ENCODE measurements around the gene USP48.

The USP48 gene

GRCh38 chr1:21659099-21659923 lies 123.6 kb downstream of the USP48 start:
- no peak overlapping the region for H3K18ac ChIP-seq (ENCODE audit: low read depth in 1 of 2, low read length in 2 of 2)
- H3K27me3 ChIP-seq (ENCODE audit: control insufficient read depth in 1 of 2, insufficient read depth in 1 of 2, low read length in 2 of 2) = peaks cover 59% of the 10 kb centered on the region in 2 experiments
- no peak overlapping the region for H4K8ac ChIP-seq (ENCODE audit: low read length)
- 7% methylated on average over 43 of the region's 64 CpGs for WGBS
- H2BK5ac ChIP-seq (ENCODE audit: low read depth, low read length, poor library complexity, severe bottlenecking) = no peak overlapping the region
- no peaks in the 10 kb centered on the region for H3K9me3 ChIP-seq (ENCODE audit: control insufficient read depth, low read length)
- peaks cover 5% of the 10 kb centered on the region for H3K4me1 ChIP-seq (ENCODE audit: control insufficient read depth, insufficient read depth, low read depth, low read length)
- DNase-seq = peak; percentile 61
- H3K27ac ChIP-seq (ENCODE audit: low read length, poor library complexity, severe bottlenecking) = no peak overlapping the region
- no peak overlapping the region for H3K14ac ChIP-seq (ENCODE audit: low read length in 2 of 2)
- no peak overlapping the region for H2BK120ac ChIP-seq (ENCODE audit: low read depth, low read length)
- no peak overlapping the region for H2BK12ac ChIP-seq (ENCODE audit: low read length in 2 of 2)
- H3K4me2 ChIP-seq (ENCODE audit: low read length, poor library complexity, severe bottlenecking) = peak overlapping the region; percentile 71
- no peak overlapping the region for H2AK5ac ChIP-seq (ENCODE audit: low read length, severe bottlenecking)
- H2AFZ ChIP-seq (ENCODE audit: low read depth, low read length) = no peak overlapping the region
- no peak overlapping the region for H3K4me3 ChIP-seq (ENCODE audit: insufficient read depth in 1 of 2, low read depth in 1 of 2, low read length in 2 of 2)
- H3K79me1 ChIP-seq (replicated peaks; ENCODE audit: low read length, poor library complexity, severe bottlenecking) = no peaks in the 10 kb centered on the region
- H2BK15ac ChIP-seq (ENCODE audit: low read depth, poor library complexity, severe bottlenecking) = no peak overlapping the region
- no peak overlapping the region for H3K9ac ChIP-seq (ENCODE audit: low read length)
- H3K36me3 ChIP-seq (ENCODE audit: control insufficient read depth in 1 of 2, insufficient read depth in 2 of 2, low read depth in 1 of 2, low read length in 2 of 2) = no peaks in the 10 kb centered on the region
- H4K91ac ChIP-seq (ENCODE audit: low read length) = no peak overlapping the region
- no peak overlapping the region for H3K4ac ChIP-seq (ENCODE audit: low read depth in 1 of 2, low read length in 2 of 2)
- H3K23ac ChIP-seq (ENCODE audit: low read length in 2 of 2) = no peak overlapping the region

GRCh38 chr1:21657456-21658190 lies 125.3 kb downstream of the USP48 start:
- Histone ChIP-seq H3K18ac (ENCODE audit: low read depth in 1 of 2, low read length in 2 of 2) (no peak overlapping the region), H3K4ac (ENCODE audit: low read depth in 1 of 2, low read length in 2 of 2) (no peak overlapping the region), H4K8ac (ENCODE audit: low read length) (no peak overlapping the region), H2BK15ac (ENCODE audit: low read depth, poor library complexity, severe bottlenecking) (no peak overlapping the region), H2BK12ac (ENCODE audit: low read length in 2 of 2) (no peak overlapping the region), H3K14ac (ENCODE audit: low read length in 2 of 2) (no peak overlapping the region), H3K23ac (ENCODE audit: low read length in 2 of 2) (no peak overlapping the region), H3K4me3 (ENCODE audit: insufficient read depth in 1 of 2, low read depth in 1 of 2, low read length in 2 of 2) (no peak overlapping the region), H3K9me3 (ENCODE audit: control insufficient read depth, low read length) (no peaks in the 10 kb centered on the region), H3K9ac (ENCODE audit: low read length) (no peak overlapping the region), H3K4me1 (ENCODE audit: control insufficient read depth, insufficient read depth, low read depth, low read length) (peaks cover 5% of the 10 kb centered on the region), H3K79me1 (replicated peaks; ENCODE audit: low read length, poor library complexity, severe bottlenecking) (no peaks in the 10 kb centered on the region), H3K4me2 (ENCODE audit: low read length, poor library complexity, severe bottlenecking) (no peak overlapping the region), H2BK120ac (ENCODE audit: low read depth, low read length) (no peak overlapping the region), H2BK5ac (ENCODE audit: low read depth, low read length, poor library complexity, severe bottlenecking) (no peak overlapping the region), H3K27me3 (ENCODE audit: control insufficient read depth in 1 of 2, insufficient read depth in 1 of 2, low read length in 2 of 2) (peaks cover 55 to 59% of the 10 kb centered on the region in 2 experiments), H3K27ac (ENCODE audit: low read length, poor library complexity, severe bottlenecking) (no peak overlapping the region), H2AK5ac (ENCODE audit: low read length, severe bottlenecking) (no peak overlapping the region), H4K91ac (ENCODE audit: low read length) (no peak overlapping the region), H2AFZ (ENCODE audit: low read depth, low read length) (no peak overlapping the region), H3K36me3 (ENCODE audit: control insufficient read depth in 1 of 2, insufficient read depth in 2 of 2, low read depth in 1 of 2, low read length in 2 of 2) (no peaks in the 10 kb centered on the region)
- WGBS = 64% methylated on average over 7 of the region's 10 CpGs
- no peak for DNase-seq

GRCh38 chr1:21655748-21656147 lies 127.2 kb downstream of the USP48 start:
- Histone ChIP-seq H3K4me1 (ENCODE audit: control insufficient read depth, insufficient read depth, low read depth, low read length) (peaks cover 16% of the 10 kb centered on the region), H4K91ac (ENCODE audit: low read length) (no peak overlapping the region), H2AFZ (ENCODE audit: low read depth, low read length) (no peak overlapping the region), H3K27ac (ENCODE audit: low read length, poor library complexity, severe bottlenecking) (no peak overlapping the region), H2AK5ac (ENCODE audit: low read length, severe bottlenecking) (no peak overlapping the region), H3K27me3 (ENCODE audit: control insufficient read depth in 1 of 2, insufficient read depth in 1 of 2, low read length in 2 of 2) (peaks cover 51 to 54% of the 10 kb centered on the region in 2 experiments), H2BK15ac (ENCODE audit: low read depth, poor library complexity, severe bottlenecking) (no peak overlapping the region), H2BK120ac (ENCODE audit: low read depth, low read length) (no peak overlapping the region), H4K8ac (ENCODE audit: low read length) (no peak overlapping the region), H3K18ac (ENCODE audit: low read depth in 1 of 2, low read length in 2 of 2) (no peak overlapping the region), H3K4ac (ENCODE audit: low read depth in 1 of 2, low read length in 2 of 2) (no peak overlapping the region), H3K9ac (ENCODE audit: low read length) (no peak overlapping the region), H3K23ac (ENCODE audit: low read length in 2 of 2) (no peak overlapping the region), H3K9me3 (ENCODE audit: control insufficient read depth, low read length) (no peaks in the 10 kb centered on the region), H3K36me3 (ENCODE audit: control insufficient read depth in 1 of 2, insufficient read depth in 2 of 2, low read depth in 1 of 2, low read length in 2 of 2) (no peaks in the 10 kb centered on the region), H3K14ac (ENCODE audit: low read length in 2 of 2) (no peak overlapping the region), H3K4me3 (ENCODE audit: insufficient read depth in 1 of 2, low read depth in 1 of 2, low read length in 2 of 2) (no peak overlapping the region), H2BK5ac (ENCODE audit: low read depth, low read length, poor library complexity, severe bottlenecking) (no peak overlapping the region), H2BK12ac (ENCODE audit: low read length in 2 of 2) (no peak overlapping the region), H3K79me1 (replicated peaks; ENCODE audit: low read length, poor library complexity, severe bottlenecking) (no peaks in the 10 kb centered on the region), H3K4me2 (ENCODE audit: low read length, poor library complexity, severe bottlenecking) (no peak overlapping the region)
- no peak for DNase-seq
- WGBS = 26% methylated on average over 3 of the region's 4 CpGs

- no peak overlapping the region for H3K14ac ChIP-seq (ENCODE audit: low read length in 2 of 2)
- no peaks in the 10 kb centered on the region for H3K79me1 ChIP-seq (replicated peaks; ENCODE audit: low read length, poor library complexity, severe bottlenecking)
- H2BK12ac ChIP-seq (ENCODE audit: low read length in 2 of 2) = no peak overlapping the region
- no peak overlapping the region for H3K4ac ChIP-seq (ENCODE audit: low read depth in 1 of 2, low read length in 2 of 2)
- no peak overlapping the region for H3K4me3 ChIP-seq (ENCODE audit: insufficient read depth in 1 of 2, low read depth in 1 of 2, low read length in 2 of 2)
- H3K27me3 ChIP-seq (ENCODE audit: control insufficient read depth in 1 of 2, insufficient read depth in 1 of 2, low read length in 2 of 2) = peaks cover 51 to 55% of the 10 kb centered on the region in 2 experiments
- no peak overlapping the region for H2BK15ac ChIP-seq (ENCODE audit: low read depth, poor library complexity, severe bottlenecking)
- H2BK5ac ChIP-seq (ENCODE audit: low read depth, low read length, poor library complexity, severe bottlenecking) = no peak overlapping the region
- H3K23ac ChIP-seq (ENCODE audit: low read length in 2 of 2) = no peak overlapping the region
- H3K4me1 ChIP-seq (ENCODE audit: control insufficient read depth, insufficient read depth, low read depth, low read length) = peaks cover 16% of the 10 kb centered on the region
- no peak overlapping the region for H3K18ac ChIP-seq (ENCODE audit: low read depth in 1 of 2, low read length in 2 of 2)
- no peak overlapping the region for H3K27ac ChIP-seq (ENCODE audit: low read length, poor library complexity, severe bottlenecking)
- no peak overlapping the region for H3K4me2 ChIP-seq (ENCODE audit: low read length, poor library complexity, severe bottlenecking)
- no peak overlapping the region for H3K9ac ChIP-seq (ENCODE audit: low read length)
- WGBS = 95% methylated on average over 4 of the region's 4 CpGs
- no peak overlapping the region for H2AFZ ChIP-seq (ENCODE audit: low read depth, low read length)
- no peaks in the 10 kb centered on the region for H3K36me3 ChIP-seq (ENCODE audit: control insufficient read depth in 1 of 2, insufficient read depth in 2 of 2, low read depth in 1 of 2, low read length in 2 of 2)
- no peak overlapping the region for H2AK5ac ChIP-seq (ENCODE audit: low read length, severe bottlenecking)
- H3K9me3 ChIP-seq (ENCODE audit: control insufficient read depth, low read length) = no peaks in the 10 kb centered on the region
- H4K91ac ChIP-seq (ENCODE audit: low read length) = no peak overlapping the region
- no peak overlapping the region for H4K8ac ChIP-seq (ENCODE audit: low read length)
- no peak for DNase-seq
- no peak overlapping the region for H2BK120ac ChIP-seq (ENCODE audit: low read depth, low read length)
Measured at GRCh38 chr1:21655259-21655658, 127.7 kb downstream of the USP48 start.
